PC-9 (cell line): ENCODE measurements around the gene TTLL1. TPM values are rescaled to one million over a fixed set of nuclear protein-coding genes. Genes with fewer than 3 reads are reported as not detected.

Source experiments
- BruUV-seq: library from RNA; stranded (reverse); fragments of 400-500 nt; replicated peaks from 2 replicates; lab custom pipeline; 2021; lab: Mats Ljungman, UMichigan
- CTCF ChIA-PET: fragments of 300-600 bp; sonication (Branson Sonifier 250); formaldehyde crosslinking; loops from one replicate; lab custom pipeline; 2022; ENCODE audit warnings: antibody characterized with exemption; lab: Charles Lee
- POLR2A ChIA-PET: fragments of 300-600 bp; sonication (Branson Sonifier 250); formaldehyde crosslinking; loops from one replicate; lab custom pipeline; 2022; ENCODE audit warnings: antibody characterized with exemption; ENCODE audit not compliant: unreplicated experiment; lab: Charles Lee
- DNase-seq, 2 experiments: peaks; one replicate each; pipeline versions ENCODE4 v3.0.0 to v3.0.0-alpha.2; 2015 to 2022; ENCODE audit warnings: mixed read lengths in 1 of 2
- H2AFZ ChIP-seq: fragments of 200-600 bp; sonication (generic); 2 replicates; pipeline ENCODE4 v1.8.1; 2017; ENCODE audit warnings: antibody characterized with exemption
- H3F3A ChIP-seq: fragments of 200-600 bp; sonication (generic); 2 replicates; pipeline ENCODE4 v1.8.1; 2017; ENCODE audit warnings: antibody characterized with exemption, mild to moderate bottlenecking, low read depth; ENCODE audit not compliant: insufficient read depth
- H3K27ac ChIP-seq: fragments of 200-600 bp; sonication (generic); 2 replicates; pipeline ENCODE4 v1.6.1; 2016; ENCODE audit warnings: mixed run types
- H3K27me3 ChIP-seq: fragments of 200-600 bp; sonication (generic); 2 replicates; pipeline ENCODE4 v1.6.1; 2016; ENCODE audit warnings: low read depth, mixed run types; ENCODE audit not compliant: insufficient read depth
- H3K36me3 ChIP-seq: fragments of 200-600 bp; sonication (generic); 2 replicates; pipeline ENCODE4 v1.6.1; 2016; ENCODE audit warnings: low read depth, mixed run types
- H3K4me1 ChIP-seq: fragments of 200-600 bp; sonication (generic); replicated peaks from 2 replicates; pipeline ENCODE4 v1.6.1; 2016; ENCODE audit warnings: mixed run types; ENCODE audit not compliant: insufficient read depth
- H3K4me2 ChIP-seq: fragments of 200-600 bp; sonication (generic); 2 replicates; pipeline ENCODE4 v1.6.1; 2017; ENCODE audit warnings: mixed run types
- H3K4me3 ChIP-seq: fragments of 200-600 bp; sonication (generic); 2 replicates; pipeline ENCODE4 v1.6.1; 2016; ENCODE audit warnings: mixed run types
- H3K79me2 ChIP-seq: fragments of 200-600 bp; sonication (generic); 2 replicates; pipeline ENCODE4 v1.6.1; 2017; ENCODE audit warnings: low read depth, mixed run types
- H3K9me2 ChIP-seq: fragments of 200-600 bp; sonication (generic); 2 replicates; pipeline ENCODE4 v1.8.1; 2017; ENCODE audit warnings: mild to moderate bottlenecking; ENCODE audit not compliant: insufficient read depth
- H3K9me3 ChIP-seq: fragments of 200-600 bp; sonication (generic); 2 replicates; pipeline ENCODE4 v1.8.1; 2016; ENCODE audit warnings: low read depth; ENCODE audit not compliant: insufficient read depth
- H4K20me1 ChIP-seq: fragments of 200-600 bp; sonication (generic); 2 replicates; pipeline ENCODE4 v1.8.1; 2017; ENCODE audit not compliant: insufficient read depth
- EZH2 ChIP-seq: fragments of 200-600 bp; sonication (generic); IDR thresholded peaks from 2 replicates; pipeline ENCODE4 v1.8.0; 2017; ENCODE audit warnings: antibody characterized with exemption, low read depth
- intact Hi-C: fragments of 100-400 bp; cut with micrococcal nuclease; formaldehyde crosslinking; loops from one replicate; pipeline ENCODE4 v1.10.0; 2022; ENCODE audit not compliant: unreplicated experiment
- total RNA-seq: library from RNA; stranded (reverse); gene quantifications from 2 replicates; pipeline ENCODE4 v1.2.3, GENCODE V29; 2021
- TF ChIP-seq, protein P1 (sequence below): fragments of 200-600 bp; sonication (generic); conservative IDR thresholded peaks from 2 replicates; pipeline ENCODE4 v1.6.1; 2017; ENCODE audit warnings: mixed run types, antibody characterized with exemption, mild to moderate bottlenecking, moderate library complexity

Gene TTLL1
- total RNA-seq, 1 experiment from 2014 or later = 7.8 TPM

DNA sequence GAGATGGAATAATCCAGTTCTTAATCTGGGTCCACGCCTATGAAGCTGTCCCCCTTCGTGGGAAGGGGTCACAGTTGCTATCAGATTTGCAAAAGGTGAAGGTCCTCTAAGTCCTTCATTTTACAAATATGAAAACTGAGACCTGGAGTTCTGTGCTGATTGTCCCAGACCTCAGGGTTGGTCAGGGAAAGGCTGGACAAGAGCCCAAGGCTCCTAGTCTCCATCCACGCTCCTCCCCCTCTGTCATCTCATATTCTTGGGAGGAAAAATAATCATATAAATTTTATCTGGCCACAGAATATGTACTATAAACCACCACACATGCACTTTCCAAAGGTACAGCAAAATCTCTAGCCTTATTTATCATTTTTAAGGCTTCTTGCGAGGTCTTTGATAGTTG, 79.7 kb downstream of the TTLL1 start:
- Histone ChIP-seq H3K27ac (peak overlapping the region; percentile 31), H3K9me3 (no peaks in the 10 kb centered on the region), H4K20me1 (peaks cover 29% of the 10 kb centered on the region), H2AFZ (no peak overlapping the region), H3K4me3 (no peak overlapping the region), H3F3A (peaks cover 37% of the 10 kb centered on the region; the same call in 1 of the 2 replicates), H3K36me3 (0 out of 2 replicates have a peak, but pooled peaks cover 4% of the 10 kb centered on the region), H3K9me2 (no peaks in the 10 kb centered on the region), H3K4me1 (peaks cover 79% of the 10 kb centered on the region), H3K4me2 (peak overlapping the region; percentile 32; the same call in 1 of the 2 replicates), H3K79me2 (peaks cover 100% of the 10 kb centered on the region), H3K27me3 (no peaks in the 10 kb centered on the region)
- no peak for TF ChIP-seq EZH2
- TF ChIP-seq, protein P1, sequence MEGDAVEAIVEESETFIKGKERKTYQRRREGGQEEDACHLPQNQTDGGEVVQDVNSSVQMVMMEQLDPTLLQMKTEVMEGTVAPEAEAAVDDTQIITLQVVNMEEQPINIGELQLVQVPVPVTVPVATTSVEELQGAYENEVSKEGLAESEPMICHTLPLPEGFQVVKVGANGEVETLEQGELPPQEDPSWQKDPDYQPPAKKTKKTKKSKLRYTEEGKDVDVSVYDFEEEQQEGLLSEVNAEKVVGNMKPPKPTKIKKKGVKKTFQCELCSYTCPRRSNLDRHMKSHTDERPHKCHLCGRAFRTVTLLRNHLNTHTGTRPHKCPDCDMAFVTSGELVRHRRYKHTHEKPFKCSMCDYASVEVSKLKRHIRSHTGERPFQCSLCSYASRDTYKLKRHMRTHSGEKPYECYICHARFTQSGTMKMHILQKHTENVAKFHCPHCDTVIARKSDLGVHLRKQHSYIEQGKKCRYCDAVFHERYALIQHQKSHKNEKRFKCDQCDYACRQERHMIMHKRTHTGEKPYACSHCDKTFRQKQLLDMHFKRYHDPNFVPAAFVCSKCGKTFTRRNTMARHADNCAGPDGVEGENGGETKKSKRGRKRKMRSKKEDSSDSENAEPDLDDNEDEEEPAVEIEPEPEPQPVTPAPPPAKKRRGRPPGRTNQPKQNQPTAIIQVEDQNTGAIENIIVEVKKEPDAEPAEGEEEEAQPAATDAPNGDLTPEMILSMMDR = no peak
- CTCF ChIA-PET = no interaction called here
- intact Hi-C loops = no loop called here
- POLR2A ChIA-PET = interaction anchor here (0.7 kb wide), 1 partner anchor 360 kb away, joined by 16 read pairs; the partner anchor contains the start of gene CYB5R3
- BruUV-seq = no TSS peak
- DNase-seq = no peak

DNA sequence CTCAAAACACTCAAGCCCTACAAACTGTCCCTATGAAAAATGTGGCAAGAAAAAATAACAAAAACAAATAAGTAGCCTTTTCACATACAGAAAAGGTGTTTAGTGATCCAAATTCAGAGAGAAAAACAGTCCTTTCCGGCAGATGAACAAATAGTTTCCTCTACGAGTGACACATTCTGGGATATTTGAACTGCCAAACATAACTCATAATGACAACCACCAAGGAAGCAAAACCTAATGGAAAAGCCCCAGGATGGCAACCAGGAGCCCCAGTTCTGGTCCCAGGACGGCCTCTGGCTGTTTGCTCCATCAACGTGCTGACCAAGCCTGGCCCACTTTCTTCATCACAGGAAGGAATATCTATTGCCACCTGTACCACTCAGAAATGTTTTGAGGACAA, 80.3 kb downstream of the TTLL1 start:
- H4K20me1 ChIP-seq = peaks cover 29% of the 10 kb centered on the region
- H3K27ac ChIP-seq = peak overlapping the region; percentile 31
- POLR2A ChIA-PET = no interaction called here

DNA sequence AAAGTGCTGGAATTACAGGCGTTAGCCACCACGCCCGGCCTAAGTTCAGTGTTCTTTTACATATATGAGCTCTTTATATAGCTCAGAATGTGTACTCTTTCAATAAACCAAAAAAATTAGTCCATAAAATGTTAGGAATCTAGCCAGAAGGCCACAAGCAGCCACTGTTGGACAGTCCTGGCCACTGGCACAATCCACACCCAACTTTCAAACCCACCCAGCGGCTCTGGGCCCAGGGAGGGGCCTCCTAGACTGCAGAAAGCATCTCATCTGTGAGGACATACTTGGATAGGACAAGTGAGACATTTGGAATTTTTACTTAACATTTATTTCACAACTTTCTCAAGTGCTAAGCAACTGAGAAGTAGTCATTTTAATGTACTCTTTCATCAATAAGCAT, 80.7 kb downstream of the TTLL1 start:
- Histone ChIP-seq H2AFZ (no peak overlapping the region), H3K36me3 (0 out of 2 replicates have a peak, but pooled peaks cover 4% of the 10 kb centered on the region), H3K4me2 (peak overlapping the region; percentile 32; the same call in 1 of the 2 replicates), H3K9me3 (no peaks in the 10 kb centered on the region), H3K27ac (peak overlapping the region; percentile 31), H3K9me2 (no peaks in the 10 kb centered on the region), H3K27me3 (no peaks in the 10 kb centered on the region), H3K4me3 (no peak overlapping the region), H3K79me2 (peaks cover 100% of the 10 kb centered on the region), H4K20me1 (peaks cover 25% of the 10 kb centered on the region), H3F3A (peaks cover 37% of the 10 kb centered on the region; the same call in 1 of the 2 replicates), H3K4me1 (peaks cover 84% of the 10 kb centered on the region)
- no peak for DNase-seq
- intact Hi-C loops = no loop called here
- ChIA-PET CTCF (interaction anchor here (1.3 kb wide), 1 partner anchor 18 kb away, joined by 6 read pairs; no protein-coding TSS in a partner anchor), POLR2A (no interaction called here)
- no TSS peak for BruUV-seq
- TF ChIP-seq, protein P1 = no peak
- TF ChIP-seq EZH2 = no peak

More for the DNA sequence above, 80.3 kb downstream of the TTLL1 start:
- intact Hi-C loops = no loop called here
- peaks cover 84% of the 10 kb centered on the region for H3K4me1 ChIP-seq
- peak in 1 of 2 experiments; percentile 72 for DNase-seq
- no peak overlapping the region for H2AFZ ChIP-seq
- peaks cover 100% of the 10 kb centered on the region for H3K79me2 ChIP-seq
- TF ChIP-seq, protein P1 = no peak
- no peak for TF ChIP-seq EZH2
- H3K9me3 ChIP-seq = no peaks in the 10 kb centered on the region
- peaks cover 41% of the 10 kb centered on the region; the same call in 1 of the 2 replicates for H3F3A ChIP-seq
- H3K36me3 ChIP-seq = 0 out of 2 replicates have a peak, but pooled peaks cover 4% of the 10 kb centered on the region
- no peak overlapping the region for H3K4me3 ChIP-seq
- no peaks in the 10 kb centered on the region for H3K27me3 ChIP-seq
- no TSS peak for BruUV-seq
- H3K4me2 ChIP-seq = peak overlapping the region; percentile 32; the same call in 1 of the 2 replicates
- no peaks in the 10 kb centered on the region for H3K9me2 ChIP-seq
- CTCF ChIA-PET = no interaction called here
